GM23338 (cell line): Measurements from ENCODE around the gene FTMT. TPM values are rescaled to one million over a fixed set of nuclear protein-coding genes. Genes with fewer than 3 reads are reported as not detected.

Experiments
- ATAC-seq: fragments of 200-7000 bp; cut with Tn5 transposase; 3 replicates; pipeline ENCODE4 v1.9.1; 2020
- DNase-seq: peaks from one replicate; pipeline ENCODE4 v3.0.0-alpha.2; 2015; ENCODE audit warnings: low spot score
- H2AFZ ChIP-seq: fragments of 200-600 bp; sonication (generic); 2 replicates; pipeline ENCODE4 v1.8.0; 2016; ENCODE audit warnings: antibody characterized with exemption, mild to moderate bottlenecking, moderate library complexity
- H3F3A ChIP-seq: fragments of 200-600 bp; sonication (generic); replicated peaks from 2 replicates; pipeline ENCODE4 v1.8.0; 2017; ENCODE audit warnings: antibody characterized with exemption, mixed run types, low read depth
- H3K27ac ChIP-seq: fragments of 200-600 bp; sonication (generic); 2 replicates; pipeline ENCODE4 v1.6.1; 2016; ENCODE audit warnings: low read depth
- H3K27me3 ChIP-seq: fragments of 200-600 bp; sonication (generic); 2 replicates; pipeline ENCODE4 v1.8.0; 2016; ENCODE audit warnings: mild to moderate bottlenecking, mixed run types, moderate library complexity; ENCODE audit not compliant: insufficient read depth
- H3K36me3 ChIP-seq: fragments of 200-600 bp; sonication (generic); 2 replicates; pipeline ENCODE4 v1.8.0; 2016; ENCODE audit warnings: mild to moderate bottlenecking; ENCODE audit not compliant: insufficient read depth
- H3K4me1 ChIP-seq: fragments of 200-600 bp; sonication (generic); 2 replicates; pipeline ENCODE4 v1.8.0; 2016; ENCODE audit warnings: mild to moderate bottlenecking, moderate library complexity; ENCODE audit not compliant: insufficient read depth
- H3K4me2 ChIP-seq: fragments of 200-600 bp; sonication (generic); 2 replicates; pipeline ENCODE4 v1.7.1; 2017; ENCODE audit warnings: mixed run types
- H3K4me3 ChIP-seq: fragments of 200-600 bp; sonication (generic); 2 replicates; pipeline ENCODE4 v1.6.1; 2016; ENCODE audit warnings: mixed run types
- H3K79me2 ChIP-seq: fragments of 200-600 bp; sonication (generic); replicated peaks from 2 replicates; pipeline ENCODE4 v1.8.0; 2017; ENCODE audit warnings: mild to moderate bottlenecking; ENCODE audit not compliant: insufficient read depth
- H3K9me2 ChIP-seq: fragments of 200-600 bp; sonication (generic); 2 replicates; pipeline ENCODE4 v1.8.0; 2017; ENCODE audit not compliant: insufficient read depth
- H4K20me1 ChIP-seq: fragments of 200-600 bp; sonication (generic); replicated peaks from 2 replicates; pipeline ENCODE4 v1.8.0; 2017; ENCODE audit warnings: mild to moderate bottlenecking; ENCODE audit not compliant: insufficient read depth
- H3K27ac Mint-ChIP-seq: 2 replicates; pipeline ENCODE4 v1.8.0; 2020; ENCODE audit warnings: inconsistent platforms, mild to moderate bottlenecking, moderate library complexity, mixed read lengths
- H3K27me3 Mint-ChIP-seq: 3 replicates; pipeline ENCODE4 v1.8.0; 2022; ENCODE audit warnings: low read depth, mild to moderate bottlenecking, moderate library complexity, mixed read lengths, inconsistent platforms; ENCODE audit not compliant: insufficient read depth, poor library complexity
- H3K36me3 Mint-ChIP-seq: 3 replicates; pipeline ENCODE4 v1.8.0; 2021; ENCODE audit warnings: low read depth, mild to moderate bottlenecking, inconsistent platforms, moderate library complexity, mixed read lengths
- H3K4me1 Mint-ChIP-seq: 3 replicates; pipeline ENCODE4 v1.8.0; 2020; ENCODE audit warnings: mild to moderate bottlenecking, inconsistent platforms, mixed read lengths
- H3K4me3 Mint-ChIP-seq: 3 replicates; pipeline ENCODE4 v1.8.0; 2021; ENCODE audit warnings: moderate library complexity, mild to moderate bottlenecking, inconsistent platforms, mixed read lengths
- H3K9me3 Mint-ChIP-seq: 3 replicates; pipeline ENCODE4 v1.8.0; 2020; ENCODE audit warnings: moderate library complexity, mild to moderate bottlenecking, inconsistent platforms, mixed read lengths
- CTCF ChIP-seq, 2 experiments: fragments of 200-600 bp in 1 of 2; sonication (generic) in 1 of 2; conservative IDR thresholded peaks; 2 replicates each; pipeline versions ENCODE4 v1.5.1 to v1.6.1; 2016 to 2017; ENCODE audit warnings: antibody characterized with exemption in 2 of 2, low read depth in 2 of 2, mild to moderate bottlenecking in 2 of 2, moderate library complexity in 1 of 2
- EZH2phosphoT487 ChIP-seq: fragments of 200-600 bp; sonication (generic); IDR thresholded peaks from one replicate; pipeline ENCODE4 v1.8.1; 2018; ENCODE audit warnings: antibody characterized with exemption; ENCODE audit not compliant: unreplicated experiment
- REST ChIP-seq: IDR thresholded peaks from one replicate; pipeline ENCODE4 v1.6.1; 2018; ENCODE audit warnings: antibody characterized with exemption; ENCODE audit not compliant: unreplicated experiment
- STAT1 ChIP-seq: IDR thresholded peaks from one replicate; pipeline ENCODE4 v1.6.1; 2016; ENCODE audit warnings: antibody characterized with exemption; ENCODE audit not compliant: unreplicated experiment
- ZNF114 ChIP-seq: fragments of 250-450 bp; sonication (Bioruptor Pico); IDR thresholded peaks from 2 replicates; pipeline ENCODE4 v1.5.0; 2020; ENCODE audit warnings: mild to moderate bottlenecking, moderate library complexity
- ZNF331 ChIP-seq: fragments of 250-450 bp; sonication (Bioruptor Pico); IDR thresholded peaks from 2 replicates; pipeline ENCODE4 v1.5.0; 2020; ENCODE audit warnings: low read depth, mild to moderate bottlenecking, moderate library complexity
- polyA plus RNA-seq: library from polyadenylated mRNA; unstranded; fragments of >200 nt; fragmentation: Nextera tagmentation; extraction: Ambion mirVana; gene quantifications from 2 replicates; pipeline ENCODE4 v1.2.1, GENCODE V29; 2016
- total RNA-seq: library from RNA; depleted of rRNA; stranded (reverse); fragments of >200 nt; shearing (Covaris generic); gene quantifications from 2 replicates; pipeline ENCODE4 v1.2.3, GENCODE V29; 2014

The FTMT gene
- total and polyA plus RNA-seq, 2 experiments from 2014 or later: not detected

DNA sequence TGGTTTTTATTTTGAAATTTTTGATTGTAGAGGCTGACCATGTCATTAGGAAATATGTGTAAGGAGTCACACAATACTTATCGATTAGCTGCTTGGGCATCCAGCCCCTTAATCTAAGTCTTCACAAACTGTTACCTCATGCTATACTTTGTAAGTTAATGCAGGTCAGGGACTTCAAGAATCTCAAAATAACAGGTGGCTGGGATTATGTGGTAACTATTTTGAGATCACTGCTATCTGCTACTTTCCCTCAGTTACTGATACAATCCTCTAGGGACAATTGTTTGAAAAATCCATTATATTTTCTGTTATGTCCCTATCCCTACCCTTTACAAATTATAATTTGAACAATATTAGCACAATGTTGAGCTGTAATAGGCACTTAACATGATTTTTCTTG lies 21.7 kb downstream of the FTMT start (continued):
- TF ChIP-seq EZH2phosphoT487 (no peak), ZNF114 (CRISPR knock-in tag) (no peak), REST (no peak), ZNF331 (CRISPR knock-in tag) (no peak)

GRCh38 chr5:121885630-121886029 lies 33.9 kb downstream of the FTMT start:
- no peak overlapping the region for H3K4me2 ChIP-seq
- no peaks in the 10 kb centered on the region for H3K4me1 Mint-ChIP-seq
- H3K9me3 Mint-ChIP-seq: peaks cover 1% of the 10 kb centered on the region; the same call in 2 of the 3 replicates
- no peak overlapping the region for H3K27ac ChIP-seq
- H3K36me3 Mint-ChIP-seq: no peaks in the 10 kb centered on the region
- H4K20me1 ChIP-seq: no peaks in the 10 kb centered on the region
- H3K9me2 ChIP-seq: no peaks in the 10 kb centered on the region
- H3K27me3 Mint-ChIP-seq: no peaks in the 10 kb centered on the region
- TF ChIP-seq STAT1 (no peak), CTCF (conservative IDR thresholded peaks at IDR 0.05; ENCODE audit: low read depth in 2 of 2) (no peak), REST (no peak), EZH2phosphoT487 (no peak), ZNF331 (CRISPR knock-in tag) (no peak)
- H3K36me3 ChIP-seq: no peaks in the 10 kb centered on the region
- no peaks in the 10 kb centered on the region for H3K27me3 ChIP-seq
- no peak overlapping the region for H3K4me3 Mint-ChIP-seq
- no peak overlapping the region for H3K4me3 ChIP-seq
- H3K27ac Mint-ChIP-seq: no peak overlapping the region
- no peak for DNase-seq
- no peaks in the 10 kb centered on the region for H3K4me1 ChIP-seq
- no peaks in the 10 kb centered on the region for H3F3A ChIP-seq
- no peak for ATAC-seq
- H3K79me2 ChIP-seq: no peaks in the 10 kb centered on the region
- no peak overlapping the region for H2AFZ ChIP-seq
